NCI-H1436 treated with DMSO at 0.1 percent for 48 hours (cell line): ENCODE measurements around the gene AKR1B15.
"Not testable (repeated sequence)": the region's sequence is repeated elsewhere in the genome, so short reads cannot be mapped to it uniquely, and the experiment has no call there.

Source experiments
- DNase-seq: peaks from one replicate; lab custom pipeline; 2025; lab: John Stamatoyannopoulos, UW

AKR1B15 gene

DNA sequence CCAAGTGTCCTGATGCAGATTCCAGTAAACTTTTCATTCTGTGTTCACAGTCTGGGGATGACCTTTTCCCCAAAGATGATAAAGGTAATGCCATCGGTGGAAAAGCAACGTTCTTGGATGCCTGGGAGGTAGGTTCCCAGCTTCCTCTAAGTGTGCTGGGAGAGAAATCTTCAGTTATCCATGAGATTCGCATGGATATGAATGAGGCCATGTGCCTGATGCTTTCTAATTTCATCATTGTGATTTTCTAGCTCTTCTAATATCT is 16.0 kb upstream of the AKR1B15 start:
- DNase-seq = no peak

DNA sequence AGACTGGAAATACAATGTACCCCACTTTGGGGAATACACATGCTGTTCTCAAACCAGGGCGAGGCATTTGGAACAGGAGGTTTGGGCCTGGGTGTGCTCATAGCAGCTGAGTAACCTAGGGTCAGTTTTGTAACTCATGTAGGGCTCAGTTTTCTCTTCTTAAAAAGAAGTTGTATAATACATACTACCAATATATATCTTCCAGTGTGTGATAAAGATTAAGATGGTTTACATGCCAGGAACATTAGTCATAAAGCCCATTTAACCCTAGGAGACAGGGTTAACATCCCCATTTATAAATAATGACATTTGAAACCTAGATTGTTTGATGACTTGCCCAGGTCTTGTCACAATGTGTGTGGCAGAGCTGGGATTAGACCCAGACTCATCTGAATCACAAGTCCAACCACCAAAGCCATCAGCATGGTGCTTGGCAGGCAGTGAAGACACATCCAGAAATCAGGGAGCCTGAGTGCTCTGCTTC is 15.6 kb upstream of the AKR1B15 start:
- no peak for DNase-seq

DNA sequence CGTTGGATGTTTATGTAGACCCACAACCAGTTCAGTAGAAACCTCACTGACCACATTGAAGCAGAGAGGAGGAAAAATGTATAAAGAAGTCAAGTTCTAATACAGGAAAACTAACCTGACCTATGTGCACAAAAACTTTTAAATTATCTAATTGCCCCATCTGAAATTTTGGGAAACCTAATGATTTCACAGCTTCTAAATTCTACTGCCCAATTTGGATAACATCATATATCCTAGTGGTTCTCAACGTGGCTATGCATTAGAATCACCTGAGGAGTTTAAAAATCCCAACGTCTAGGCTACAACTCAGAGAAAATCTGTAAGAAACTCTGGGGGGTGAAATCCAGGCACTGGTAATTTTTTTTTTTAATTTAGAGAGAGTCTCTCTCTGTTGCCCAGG is 14.3 kb upstream of the AKR1B15 start:
- DNase-seq = no peak

DNA sequence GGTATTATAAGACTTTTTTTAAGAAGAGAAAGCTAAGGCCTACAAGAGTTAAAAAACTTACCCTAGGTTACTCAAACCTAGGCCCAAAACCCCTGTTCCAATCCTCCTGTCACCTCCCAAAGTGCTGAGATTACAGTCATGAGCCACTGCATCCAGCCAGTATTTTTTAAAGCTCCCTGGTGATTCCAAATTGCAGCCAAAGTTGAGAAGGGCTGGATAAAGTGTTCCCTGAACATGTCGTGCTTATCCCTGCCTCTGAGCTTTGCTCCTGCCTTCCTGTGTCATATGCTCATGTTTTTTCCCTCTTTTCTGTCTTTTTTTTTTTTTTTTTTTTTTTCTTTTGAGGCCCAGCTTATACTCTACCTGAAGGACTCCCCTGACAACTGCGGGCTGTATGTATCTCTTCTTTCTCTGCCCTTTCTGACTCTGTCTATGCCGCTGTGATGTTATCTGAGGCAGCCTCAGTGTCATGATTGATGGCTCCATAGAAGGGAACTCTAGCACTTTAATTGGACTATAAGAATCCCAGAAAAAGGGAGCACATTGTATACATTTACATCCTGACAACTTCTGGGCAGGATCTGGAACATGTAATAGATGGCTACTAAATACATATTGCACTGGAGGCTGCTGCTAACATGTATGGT is 13.5 kb upstream of the AKR1B15 start:
- DNase-seq = no peak

DNA sequence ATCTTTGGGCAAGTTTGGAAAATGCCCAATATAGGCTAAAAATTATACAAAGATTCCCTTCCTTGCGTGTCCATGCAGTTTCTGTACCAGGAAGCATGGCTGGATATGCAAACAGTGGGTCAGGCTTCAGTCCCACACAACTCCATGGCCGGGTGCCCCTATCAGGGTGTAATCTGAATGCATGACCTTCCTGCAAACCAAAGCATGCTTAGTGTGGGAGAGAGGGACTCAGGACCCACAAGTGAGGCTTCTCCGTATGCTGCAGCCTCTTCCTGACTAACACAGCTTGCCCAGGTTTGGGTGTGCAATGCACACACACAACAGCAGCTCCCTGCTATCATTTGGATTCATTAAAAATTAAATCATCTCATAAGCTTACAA is 13.0 kb upstream of the AKR1B15 start:
- no peak for DNase-seq

DNA sequence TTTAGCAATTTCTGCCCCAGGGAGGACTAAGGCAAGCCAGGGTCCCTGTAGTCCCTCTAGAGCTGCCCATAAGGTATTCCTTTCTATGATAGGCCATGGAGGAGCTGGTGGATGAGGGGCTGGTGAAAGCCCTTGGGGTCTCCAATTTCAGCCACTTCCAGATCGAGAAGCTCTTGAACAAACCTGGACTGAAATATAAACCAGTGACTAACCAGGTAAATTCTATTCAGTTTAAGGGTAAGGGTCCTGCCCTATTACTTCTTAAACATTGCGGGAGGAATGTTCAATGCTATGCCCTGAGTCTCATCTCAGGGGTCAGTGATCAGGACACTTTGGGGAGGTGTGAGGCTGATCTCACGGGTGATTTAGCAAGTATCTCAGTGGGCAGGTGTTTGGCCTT is 12.4 kb upstream of the AKR1B15 start:
- not testable (repeated sequence) for DNase-seq

DNA sequence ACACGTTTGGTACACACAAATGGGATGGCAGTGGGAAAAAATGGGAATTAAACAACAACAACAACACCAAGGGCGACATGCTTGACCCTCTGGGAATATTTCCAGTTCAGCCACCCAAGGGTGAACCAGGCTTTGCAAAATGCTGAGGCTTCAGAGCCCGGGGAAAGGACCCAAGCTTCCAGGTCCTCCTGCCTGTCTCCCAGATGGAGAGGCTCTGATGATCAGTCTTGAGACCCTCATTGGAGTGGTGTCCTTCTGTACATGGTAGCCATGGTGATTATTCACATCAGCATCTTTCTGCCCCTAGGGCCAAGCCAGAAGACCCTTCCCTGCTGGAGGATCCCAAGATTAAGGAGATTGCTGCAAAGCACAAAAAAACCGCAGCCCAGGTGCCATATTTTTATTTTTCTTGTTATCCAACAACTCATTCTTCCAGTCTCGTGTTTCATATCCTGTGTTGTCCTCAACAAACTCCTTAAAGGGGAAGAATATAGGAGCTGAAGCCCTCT is 11.6 kb upstream of the AKR1B15 start:
- not testable (repeated sequence) for DNase-seq

GRCh38 chr7:134539380-134540004 is 9.4 kb upstream of the AKR1B15 start:
- DNase-seq = no peak

- DNase-seq = not testable (repeated sequence)
Observed at GRCh38 chr7:134541501-134542194, 7.3 kb upstream of the AKR1B15 start.

- no peak for DNase-seq
Observed at GRCh38 chr7:134542195-134542771, 6.6 kb upstream of the AKR1B15 start.

DNA sequence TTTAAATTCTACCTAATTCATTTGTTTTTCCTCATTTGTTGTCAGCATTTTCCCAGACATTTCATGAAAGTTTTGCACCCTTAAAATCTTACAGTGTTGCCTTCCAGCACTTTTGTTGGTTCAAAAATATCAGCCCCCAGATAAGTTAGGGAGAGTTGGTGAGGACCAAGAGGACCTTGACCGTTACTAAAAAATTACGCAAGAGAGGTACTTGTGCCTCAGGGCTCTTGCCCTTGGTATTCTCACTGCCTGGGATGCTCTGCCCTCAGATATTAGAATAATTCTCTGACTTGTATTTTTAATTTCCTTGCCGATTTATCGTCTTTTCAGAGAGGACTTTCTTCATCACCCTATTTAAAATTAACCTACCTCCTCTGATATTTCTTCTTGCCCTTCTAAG is 3.5 kb upstream of the AKR1B15 start:
- DNase-seq = no peak

GRCh38 chr7:134545918-134546317 is 3.0 kb upstream of the AKR1B15 start:
- DNase-seq = no peak

GRCh38 chr7:134546955-134547354 is 2.0 kb upstream of the AKR1B15 start:
- no peak for DNase-seq

DNA sequence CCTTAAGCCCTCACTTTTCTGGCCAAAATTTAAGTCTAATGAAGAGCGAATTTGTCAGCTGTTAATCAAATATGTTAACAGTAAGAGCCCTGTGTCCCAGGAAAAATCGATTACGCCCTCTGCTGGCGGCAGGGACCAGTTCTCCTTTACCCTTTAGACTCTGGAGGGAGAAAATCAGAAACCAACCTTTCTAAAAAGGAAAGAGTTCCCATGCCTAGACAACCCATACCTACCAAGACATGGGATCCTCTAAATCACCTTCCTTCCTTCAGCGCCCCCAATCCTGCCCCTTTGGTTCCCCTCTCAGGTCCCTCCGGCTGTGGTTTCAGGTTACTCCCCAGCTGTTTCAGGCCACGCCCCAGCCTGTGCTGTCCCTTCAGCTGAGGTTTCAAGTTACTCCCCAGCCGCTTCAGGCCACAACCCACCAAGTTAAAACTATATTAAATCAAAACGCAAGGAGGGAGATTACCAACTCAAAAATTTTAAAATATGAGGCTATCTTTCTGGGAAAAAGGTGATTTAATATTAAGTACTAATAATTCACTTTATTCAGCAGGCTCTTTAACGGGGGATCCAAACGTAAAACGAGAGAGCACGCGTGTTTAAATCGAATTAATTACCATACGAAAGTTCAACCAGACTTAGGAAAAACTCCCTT is 1.4 kb upstream of the AKR1B15 start:
- no peak for DNase-seq

DNA sequence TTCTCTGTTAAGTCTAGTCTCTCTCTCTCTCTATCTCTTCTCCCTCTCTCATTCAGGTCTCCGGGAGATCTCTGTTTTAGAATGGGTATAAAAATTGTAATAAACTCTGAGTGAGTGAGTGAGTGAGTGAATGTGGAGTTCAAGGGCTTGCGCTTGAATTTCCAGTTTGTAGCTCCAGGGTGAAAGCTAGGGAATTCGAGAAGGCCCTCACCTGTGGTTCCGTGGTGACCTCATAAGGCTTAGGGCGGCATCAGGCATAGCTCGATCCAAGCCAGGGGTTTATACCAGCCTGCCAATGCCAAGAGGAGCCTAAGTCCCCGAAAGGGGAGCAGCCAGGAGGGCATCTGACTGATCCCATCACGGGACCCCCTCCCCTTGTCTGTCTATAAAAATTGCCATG is 456 bp downstream of the AKR1B15 start:
- no peak for DNase-seq

- DNase-seq = no peak
Observed at GRCh38 chr7:134552105-134552504, 3.2 kb downstream of the AKR1B15 start.

GRCh38 chr7:134553976-134554375 is 5.1 kb downstream of the AKR1B15 start:
- DNase-seq = no peak

DNA sequence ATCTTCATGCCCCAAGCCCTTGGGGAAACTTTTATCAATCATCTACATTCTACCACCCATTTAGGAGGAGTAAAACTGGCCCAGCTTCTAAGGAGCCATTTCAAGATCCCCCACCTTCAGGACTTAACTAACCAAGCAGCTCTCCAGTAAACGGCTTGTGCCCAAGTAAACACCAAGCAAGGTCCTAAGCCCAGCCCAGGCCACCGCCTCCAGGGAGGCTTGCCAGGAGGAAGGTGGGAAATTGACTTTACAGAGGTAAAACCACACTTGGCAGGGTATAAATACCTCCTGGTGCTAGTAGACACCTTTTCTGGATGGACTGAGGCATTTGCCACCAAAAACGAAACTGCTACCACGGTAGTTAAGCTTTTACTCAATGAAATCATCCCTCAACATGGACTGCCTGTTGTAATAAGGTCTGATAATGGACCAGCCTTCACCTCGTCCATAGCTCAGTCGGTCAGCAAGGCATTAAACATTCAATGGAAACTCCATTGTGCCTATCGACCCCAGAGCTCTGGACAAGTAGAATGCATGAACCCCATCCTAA is 5.6 kb downstream of the AKR1B15 start:
- DNase-seq = no peak

GRCh38 chr7:134557391-134557790 is 8.5 kb downstream of the AKR1B15 start:
- DNase-seq = no peak

DNA sequence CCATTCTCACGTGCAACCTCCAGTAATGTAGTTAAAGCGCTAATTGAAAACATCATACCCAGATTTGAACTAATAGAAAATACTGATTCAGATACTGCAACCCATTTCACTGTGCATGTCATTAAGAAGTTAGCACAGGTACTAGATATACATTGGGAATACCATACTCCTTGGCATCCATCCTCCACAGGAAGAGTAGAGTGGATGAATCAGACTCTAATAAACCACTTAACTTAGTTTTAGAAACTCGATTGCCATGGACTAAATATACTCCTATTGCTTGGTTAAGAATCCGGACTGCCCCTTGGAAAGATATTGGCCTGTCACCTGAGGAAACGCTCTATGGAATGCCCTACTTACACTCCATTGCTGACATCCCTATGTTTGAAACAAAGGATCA is 9.5 kb downstream of the AKR1B15 start:
- DNase-seq = no peak

GRCh38 chr7:134561616-134562015 is 12.7 kb downstream of the AKR1B15 start:
- not testable (repeated sequence) for DNase-seq

DNA sequence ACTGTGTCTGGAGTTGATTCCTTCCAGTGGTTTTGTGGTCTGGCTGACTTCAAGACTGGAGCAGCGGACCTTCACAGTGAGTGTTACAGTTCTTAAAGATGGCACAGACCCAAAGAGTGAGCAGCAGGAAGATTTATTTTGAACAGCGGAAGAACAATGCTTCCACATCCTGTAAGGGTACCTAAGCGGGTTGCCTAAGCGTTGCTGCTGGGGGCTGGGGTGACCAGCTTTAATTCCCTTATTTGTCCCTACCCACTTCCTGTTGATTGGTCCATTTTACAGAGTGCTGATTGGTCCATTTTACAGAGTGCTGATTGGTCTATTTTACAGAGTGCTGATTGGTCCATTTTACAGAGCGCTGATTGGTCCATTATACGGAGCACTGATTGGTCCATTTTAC is 13.2 kb downstream of the AKR1B15 start:
- no peak for DNase-seq
